HEK293 (cell line): ENCODE measurements around the gene RND1.
"Not testable (repeated sequence)": the region's sequence is repeated elsewhere in the genome, so short reads cannot be mapped to it uniquely, and the experiment has no call there.

Experiments used
- CTCF ChIP-seq: fragments of 450-650 bp; formaldehyde crosslinking; IDR thresholded peaks from 2 replicates; pipeline ENCODE4 v1.5.1; 2016; ENCODE audit warnings: missing biosample characterization, missing genetic modification characterization
- PATZ1 ChIP-seq: fragments of 450-650 bp; formaldehyde crosslinking; IDR thresholded peaks from 2 replicates; pipeline ENCODE4 v1.5.1; 2016; ENCODE audit warnings: missing biosample characterization, missing genetic modification characterization
- TCF7L2 ChIP-seq: IDR thresholded peaks from 2 replicates; pipeline ENCODE4 v1.6.1; 2011; ENCODE audit warnings: low read depth, mild to moderate bottlenecking, inconsistent platforms, low read length, moderate library complexity, borderline replicate concordance
- ZBTB8A ChIP-seq: fragments of 450-650 bp; formaldehyde crosslinking; IDR thresholded peaks from 2 replicates; pipeline ENCODE4 v1.5.1; 2016; ENCODE audit warnings: missing biosample characterization, missing genetic modification characterization
- ZNF138 ChIP-seq: fragments of 450-650 bp; formaldehyde crosslinking; IDR thresholded peaks from 2 replicates; pipeline ENCODE4 v1.5.1; 2016; ENCODE audit warnings: missing biosample characterization, missing genetic modification characterization, borderline replicate concordance
- ZNF2 ChIP-seq: fragments of 450-650 bp; formaldehyde crosslinking; IDR thresholded peaks from 2 replicates; pipeline ENCODE4 v1.5.1; 2016; ENCODE audit warnings: missing biosample characterization, missing genetic modification characterization
- ZNF274 ChIP-seq, 2 experiments: fragments of 200-500 bp in 1 of 2; fragments of 450-650 bp in 1 of 2; sonication (Bioruptor generic) in 1 of 2; formaldehyde crosslinking in 1 of 2; IDR thresholded peaks; 2 replicates each; pipeline versions ENCODE4 v1.5.1 to v1.6.1; 2014 to 2016; ENCODE audit warnings: borderline replicate concordance in 1 of 2, inconsistent platforms in 1 of 2, low read length in 1 of 2, missing biosample characterization in 1 of 2, missing genetic modification characterization in 1 of 2
- ZNF585B ChIP-seq: fragments of 450-650 bp; formaldehyde crosslinking; IDR thresholded peaks from 2 replicates; pipeline ENCODE4 v1.5.1; 2016; ENCODE audit warnings: missing biosample characterization, missing genetic modification characterization
- ZNF677 ChIP-seq: fragments of 450-650 bp; IDR thresholded peaks from 2 replicates; pipeline ENCODE4 v1.5.0; 2018; ENCODE audit warnings: missing biosample characterization, mild to moderate bottlenecking, missing genetic modification characterization, moderate library complexity
- ZNF792 ChIP-seq: fragments of 450-650 bp; formaldehyde crosslinking; IDR thresholded peaks from 2 replicates; pipeline ENCODE4 v1.5.1; 2016; ENCODE audit warnings: missing biosample characterization, missing genetic modification characterization
- TF ChIP-seq, protein P1 (sequence below): fragments of 450-650 bp; formaldehyde crosslinking; IDR thresholded peaks from 2 replicates; pipeline ENCODE4 v1.5.1; 2016; ENCODE audit warnings: missing biosample characterization, missing genetic modification characterization
- TF ChIP-seq, protein P2 (sequence below): fragments of 450-650 bp; formaldehyde crosslinking; IDR thresholded peaks from 2 replicates; pipeline ENCODE4 v1.5.1; 2016; ENCODE audit warnings: missing biosample characterization, missing genetic modification characterization, low read depth
- TF ChIP-seq, protein P3 (sequence below): fragments of 450-650 bp; formaldehyde crosslinking; IDR thresholded peaks from 2 replicates; pipeline ENCODE4 v1.5.1; 2016; ENCODE audit warnings: missing biosample characterization, missing genetic modification characterization

DNA sequence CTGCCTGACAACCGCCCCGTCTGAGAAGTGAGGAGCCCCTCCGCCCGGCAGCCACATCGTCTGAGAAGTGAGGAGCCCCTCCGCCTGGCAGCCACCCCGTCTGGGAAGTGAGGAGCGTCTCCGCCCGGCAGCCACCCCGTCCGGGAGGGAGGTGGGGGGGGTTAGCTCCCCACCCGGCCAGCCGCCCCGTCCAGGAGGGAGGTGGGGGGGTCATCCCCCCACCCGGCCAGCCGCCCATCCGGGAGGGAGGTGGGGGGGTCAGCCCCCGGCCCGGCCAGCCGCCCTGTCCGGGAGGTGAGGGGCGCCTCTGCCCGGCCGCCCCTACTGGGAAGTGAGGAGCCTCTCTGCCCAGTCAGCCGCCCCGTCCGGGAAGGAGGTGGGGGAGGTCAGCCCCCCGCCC lies 23.6 kb downstream of the RND1 start:
- not testable (repeated sequence) for TF ChIP-seq ZNF792; CTCF (tag by site-specific recombination); ZNF2 (tag by site-specific recombination); TCF7L2; ZNF274 (IDR thresholded peaks at IDR 0.05; ENCODE audit: low read length); ZNF274 (tag by site-specific recombination; IDR thresholded peaks at IDR 0.05; ENCODE audit: borderline replicate concordance); PATZ1; ZNF585B; ZNF138 (tag by site-specific recombination); ZBTB8A (tag by site-specific recombination); ZNF677
- TF ChIP-seq, protein P1, sequence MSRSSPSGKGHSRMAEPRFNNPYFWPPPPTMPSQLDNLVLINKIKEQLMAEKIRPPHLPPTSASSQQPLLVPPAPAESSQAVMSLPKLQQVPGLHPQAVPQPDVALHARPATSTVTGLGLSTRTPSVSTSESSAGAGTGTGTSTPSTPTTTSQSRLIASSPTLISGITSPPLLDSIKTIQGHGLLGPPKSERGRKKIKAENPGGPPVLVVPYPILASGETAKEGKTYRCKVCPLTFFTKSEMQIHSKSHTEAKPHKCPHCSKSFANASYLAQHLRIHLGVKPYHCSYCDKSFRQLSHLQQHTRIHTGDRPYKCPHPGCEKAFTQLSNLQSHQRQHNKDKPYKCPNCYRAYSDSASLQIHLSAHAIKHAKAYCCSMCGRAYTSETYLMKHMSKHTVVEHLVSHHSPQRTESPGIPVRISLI (tag by site-specific recombination): not testable (repeated sequence)
- TF ChIP-seq, protein P2, sequence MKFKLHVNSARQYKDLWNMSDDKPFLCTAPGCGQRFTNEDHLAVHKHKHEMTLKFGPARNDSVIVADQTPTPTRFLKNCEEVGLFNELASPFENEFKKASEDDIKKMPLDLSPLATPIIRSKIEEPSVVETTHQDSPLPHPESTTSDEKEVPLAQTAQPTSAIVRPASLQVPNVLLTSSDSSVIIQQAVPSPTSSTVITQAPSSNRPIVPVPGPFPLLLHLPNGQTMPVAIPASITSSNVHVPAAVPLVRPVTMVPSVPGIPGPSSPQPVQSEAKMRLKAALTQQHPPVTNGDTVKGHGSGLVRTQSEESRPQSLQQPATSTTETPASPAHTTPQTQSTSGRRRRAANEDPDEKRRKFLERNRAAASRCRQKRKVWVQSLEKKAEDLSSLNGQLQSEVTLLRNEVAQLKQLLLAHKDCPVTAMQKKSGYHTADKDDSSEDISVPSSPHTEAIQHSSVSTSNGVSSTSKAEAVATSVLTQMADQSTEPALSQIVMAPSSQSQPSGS: not testable (repeated sequence)
- TF ChIP-seq, protein P3, sequence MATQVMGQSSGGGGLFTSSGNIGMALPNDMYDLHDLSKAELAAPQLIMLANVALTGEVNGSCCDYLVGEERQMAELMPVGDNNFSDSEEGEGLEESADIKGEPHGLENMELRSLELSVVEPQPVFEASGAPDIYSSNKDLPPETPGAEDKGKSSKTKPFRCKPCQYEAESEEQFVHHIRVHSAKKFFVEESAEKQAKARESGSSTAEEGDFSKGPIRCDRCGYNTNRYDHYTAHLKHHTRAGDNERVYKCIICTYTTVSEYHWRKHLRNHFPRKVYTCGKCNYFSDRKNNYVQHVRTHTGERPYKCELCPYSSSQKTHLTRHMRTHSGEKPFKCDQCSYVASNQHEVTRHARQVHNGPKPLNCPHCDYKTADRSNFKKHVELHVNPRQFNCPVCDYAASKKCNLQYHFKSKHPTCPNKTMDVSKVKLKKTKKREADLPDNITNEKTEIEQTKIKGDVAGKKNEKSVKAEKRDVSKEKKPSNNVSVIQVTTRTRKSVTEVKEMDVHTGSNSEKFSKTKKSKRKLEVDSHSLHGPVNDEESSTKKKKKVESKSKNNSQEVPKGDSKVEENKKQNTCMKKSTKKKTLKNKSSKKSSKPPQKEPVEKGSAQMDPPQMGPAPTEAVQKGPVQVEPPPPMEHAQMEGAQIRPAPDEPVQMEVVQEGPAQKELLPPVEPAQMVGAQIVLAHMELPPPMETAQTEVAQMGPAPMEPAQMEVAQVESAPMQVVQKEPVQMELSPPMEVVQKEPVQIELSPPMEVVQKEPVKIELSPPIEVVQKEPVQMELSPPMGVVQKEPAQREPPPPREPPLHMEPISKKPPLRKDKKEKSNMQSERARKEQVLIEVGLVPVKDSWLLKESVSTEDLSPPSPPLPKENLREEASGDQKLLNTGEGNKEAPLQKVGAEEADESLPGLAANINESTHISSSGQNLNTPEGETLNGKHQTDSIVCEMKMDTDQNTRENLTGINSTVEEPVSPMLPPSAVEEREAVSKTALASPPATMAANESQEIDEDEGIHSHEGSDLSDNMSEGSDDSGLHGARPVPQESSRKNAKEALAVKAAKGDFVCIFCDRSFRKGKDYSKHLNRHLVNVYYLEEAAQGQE (tag by site-specific recombination): not testable (repeated sequence)
